Thoracic aorta (tissue), 2 donors: ENCODE data around the gene SLC2A5. TPM values are rescaled to one million over a fixed set of nuclear protein-coding genes. Genes with fewer than 3 reads are reported as not detected.

Source experiments
- ATAC-seq: fragments of 150-250 bp; one replicate; pipeline ENCODE4 v1.8.0; 2017; ENCODE audit warnings: low read depth; ENCODE audit not compliant: insufficient number of reproducible peaks, low FRiP score
- DNase-seq: peaks from one replicate; pipeline ENCODE4 v3.0.0-alpha.2; 2020; ENCODE audit warnings: low spot score
- H3K27ac ChIP-seq, 2 donors: fragments of 200-600 bp; sonication (generic); 1 replicate in 1 of 2; 2 replicates in 1 of 2; pipeline ENCODE4 v1.5.1; 2016; ENCODE audit warnings: mild to moderate bottlenecking in 2 of 2, moderate library complexity in 2 of 2
- H3K27me3 ChIP-seq: fragments of 200-600 bp; sonication (generic); replicated peaks from 2 replicates; pipeline ENCODE4 v1.6.0; 2016; ENCODE audit warnings: mild to moderate bottlenecking; ENCODE audit not compliant: insufficient read depth
- H3K36me3 ChIP-seq: fragments of 200-600 bp; sonication (generic); one replicate; pipeline ENCODE4 v1.5.1; 2016
- H3K4me1 ChIP-seq, 2 donors: fragments of 200-600 bp; sonication (generic); 1 replicate in 1 of 2; 2 replicates in 1 of 2; pipeline versions ENCODE4 v1.5.1 to v1.6.0; 2016; ENCODE audit warnings: low read depth in 2 of 2, mild to moderate bottlenecking in 1 of 2; ENCODE audit not compliant: control insufficient read depth in 1 of 2
- H3K4me3 ChIP-seq: fragments of 200-600 bp; sonication (generic); 2 replicates; pipeline ENCODE4 v1.5.1; 2016; ENCODE audit warnings: mild to moderate bottlenecking
- H3K9me3 ChIP-seq: fragments of 200-600 bp; sonication (generic); 2 replicates; pipeline ENCODE4 v1.5.1; 2016
- total RNA-seq, 2 donors: library from RNA; depleted of rRNA; stranded (reverse); fragments of >200 nt; gene quantifications; one replicate each; pipeline versions ENCODE4 v1.1.0 to v1.2.3, GENCODE V29; 2016
- TF ChIP-seq, protein P1 (sequence below): fragments of 200-600 bp; sonication (generic); IDR thresholded peaks from one replicate; pipeline ENCODE4 v1.5.1; 2019; ENCODE audit warnings: antibody characterized with exemption

The SLC2A5 gene
- total RNA-seq, 2 donors from 2014 or later, result 3.9 to 14.7 TPM

DNA sequence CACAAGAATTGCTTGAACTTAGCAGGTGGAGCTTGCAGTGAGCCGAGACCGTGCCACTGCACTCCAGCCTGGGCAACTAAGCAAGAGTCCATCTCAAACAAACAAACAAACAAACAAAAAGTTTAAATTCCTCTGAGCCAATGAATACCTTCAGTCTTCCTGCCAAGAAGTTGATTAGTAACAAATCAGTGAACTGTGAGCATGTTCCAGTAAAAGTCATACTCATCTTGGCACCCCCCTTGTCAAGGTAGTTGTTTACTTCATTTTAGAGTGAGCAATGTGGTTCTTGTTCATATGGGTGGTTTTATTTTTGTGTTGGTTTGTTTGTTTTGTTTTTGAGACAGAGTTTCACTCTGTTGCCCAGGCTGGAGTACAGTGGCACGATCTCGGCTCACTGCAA, 25.2 kb downstream of the SLC2A5 start:
- ATAC-seq, result no peak

DNA sequence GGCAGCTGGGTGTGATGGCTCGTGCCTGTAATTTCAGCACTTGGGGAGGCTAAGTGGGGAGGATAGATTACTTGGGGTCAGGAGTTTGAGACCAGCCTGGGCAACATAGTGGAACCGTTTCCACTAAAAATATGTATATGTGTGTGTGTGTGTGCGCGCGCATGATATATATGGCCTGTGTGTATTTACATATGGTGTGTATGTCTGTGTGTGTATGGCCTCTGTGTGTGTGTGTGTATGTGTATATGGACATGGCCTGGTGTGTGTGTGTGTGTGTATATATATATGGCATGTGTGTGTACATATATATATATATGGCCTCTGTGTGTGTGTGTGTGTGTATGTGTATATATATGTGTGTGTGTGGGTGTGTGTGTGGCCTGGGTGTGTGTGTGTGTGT, 27.2 kb downstream of the SLC2A5 start:
- H3K27ac ChIP-seq, result no peak overlapping the region
- no peaks in the 10 kb centered on the region for H3K36me3 ChIP-seq
- H3K4me1 ChIP-seq, result no peaks in the 10 kb centered on the region
- no peak overlapping the region for H3K4me3 ChIP-seq
- H3K27me3 ChIP-seq, result no peaks in the 10 kb centered on the region
- no peaks in the 10 kb centered on the region for H3K9me3 ChIP-seq
- TF ChIP-seq, protein P1, sequence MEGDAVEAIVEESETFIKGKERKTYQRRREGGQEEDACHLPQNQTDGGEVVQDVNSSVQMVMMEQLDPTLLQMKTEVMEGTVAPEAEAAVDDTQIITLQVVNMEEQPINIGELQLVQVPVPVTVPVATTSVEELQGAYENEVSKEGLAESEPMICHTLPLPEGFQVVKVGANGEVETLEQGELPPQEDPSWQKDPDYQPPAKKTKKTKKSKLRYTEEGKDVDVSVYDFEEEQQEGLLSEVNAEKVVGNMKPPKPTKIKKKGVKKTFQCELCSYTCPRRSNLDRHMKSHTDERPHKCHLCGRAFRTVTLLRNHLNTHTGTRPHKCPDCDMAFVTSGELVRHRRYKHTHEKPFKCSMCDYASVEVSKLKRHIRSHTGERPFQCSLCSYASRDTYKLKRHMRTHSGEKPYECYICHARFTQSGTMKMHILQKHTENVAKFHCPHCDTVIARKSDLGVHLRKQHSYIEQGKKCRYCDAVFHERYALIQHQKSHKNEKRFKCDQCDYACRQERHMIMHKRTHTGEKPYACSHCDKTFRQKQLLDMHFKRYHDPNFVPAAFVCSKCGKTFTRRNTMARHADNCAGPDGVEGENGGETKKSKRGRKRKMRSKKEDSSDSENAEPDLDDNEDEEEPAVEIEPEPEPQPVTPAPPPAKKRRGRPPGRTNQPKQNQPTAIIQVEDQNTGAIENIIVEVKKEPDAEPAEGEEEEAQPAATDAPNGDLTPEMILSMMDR, result no peak
- ATAC-seq (no peak), DNase-seq (no peak)

More for the DNA sequence above, 25.2 kb downstream of the SLC2A5 start:
- no peaks in the 10 kb centered on the region for H3K9me3 ChIP-seq
- no peaks in the 10 kb centered on the region for H3K27me3 ChIP-seq
- no peaks in the 10 kb centered on the region for H3K36me3 ChIP-seq
- DNase-seq, result no peak
- TF ChIP-seq, protein P1, result no peak
- H3K4me3 ChIP-seq, result no peak overlapping the region
- H3K4me1 ChIP-seq, result no peaks in the 10 kb centered on the region
- H3K27ac ChIP-seq, result no peak overlapping the region

DNA sequence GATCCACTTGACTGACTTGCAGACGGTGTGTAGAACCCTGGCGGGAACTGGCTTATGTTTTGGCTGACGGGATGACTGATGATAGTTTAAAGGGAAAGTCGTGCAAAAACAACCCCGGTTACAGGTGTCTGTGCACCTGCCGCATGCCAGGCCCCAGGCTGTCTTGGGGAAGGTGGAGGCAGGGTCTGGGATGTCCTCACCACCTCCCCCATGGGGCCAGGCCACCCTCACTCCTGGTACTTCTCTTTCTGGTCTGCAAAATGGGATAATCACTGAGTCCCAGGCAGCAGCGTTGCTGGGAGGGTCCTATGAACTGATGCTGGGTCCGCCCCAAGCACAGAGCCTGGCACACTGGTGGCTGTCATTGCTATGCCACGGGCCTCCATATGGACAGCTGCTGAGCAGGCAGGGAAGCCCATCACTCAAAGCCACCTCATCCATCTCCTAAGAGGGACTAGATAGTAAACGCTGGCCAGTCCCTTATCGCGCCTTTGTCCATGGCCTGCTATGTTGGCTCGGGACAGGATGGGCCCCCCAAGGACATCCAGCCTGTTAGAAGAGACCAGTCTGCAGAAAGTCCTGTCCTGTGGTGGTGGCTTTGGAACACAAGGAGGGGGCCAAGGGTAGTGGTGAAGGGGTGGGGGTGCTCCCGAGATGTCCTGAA, 28.2 kb downstream of the SLC2A5 start:
- DNase-seq (no peak), ATAC-seq (no peak)
- H3K4me1 ChIP-seq, result no peaks in the 10 kb centered on the region
- no peak overlapping the region for H3K4me3 ChIP-seq
- H3K27me3 ChIP-seq, result no peaks in the 10 kb centered on the region
- H3K36me3 ChIP-seq, result no peaks in the 10 kb centered on the region
- TF ChIP-seq, protein P1, result no peak
- H3K27ac ChIP-seq, result no peak overlapping the region
- no peaks in the 10 kb centered on the region for H3K9me3 ChIP-seq

- DNase-seq, result no peak
- TF ChIP-seq, protein P1, result no peak
- H3K36me3 ChIP-seq, result no peaks in the 10 kb centered on the region
- no peaks in the 10 kb centered on the region for H3K27me3 ChIP-seq
- no peak overlapping the region for H3K4me3 ChIP-seq
- H3K4me1 ChIP-seq, result no peaks in the 10 kb centered on the region
- no peak overlapping the region for H3K27ac ChIP-seq
- H3K9me3 ChIP-seq, result peaks cover under 1% of the 10 kb centered on the region
- no peak for ATAC-seq
Measured at GRCh38 chr1:9040659-9041030, 28.8 kb downstream of the SLC2A5 start.

GRCh38 chr1:9039761-9040658, 29.4 kb downstream of the SLC2A5 start:
- no peak for ATAC-seq
- no peak for DNase-seq

More at GRCh38 chr1:9039761-9040658, 29.4 kb downstream of the SLC2A5 start:
- H3K36me3 ChIP-seq, result no peaks in the 10 kb centered on the region
- H3K4me3 ChIP-seq, result no peak overlapping the region
- no peaks in the 10 kb centered on the region for H3K4me1 ChIP-seq
- H3K27me3 ChIP-seq, result no peaks in the 10 kb centered on the region
- peaks cover 6% of the 10 kb centered on the region for H3K9me3 ChIP-seq
- TF ChIP-seq, protein P1, result no peak
- H3K27ac ChIP-seq, result no peak overlapping the region
